Measurements from ENCODE around the gene ARMH3. TPM values are rescaled to one million over a fixed set of nuclear protein-coding genes. Genes with fewer than 3 reads are reported as not detected.

Gene ARMH3
- total and polyA plus RNA-seq, 10 of the 15 experiments (the other 5 are each of a cell fraction or from before 2014, with no cell fraction given) = 13.0 to 33.0 (median 16.4) TPM

DNA sequence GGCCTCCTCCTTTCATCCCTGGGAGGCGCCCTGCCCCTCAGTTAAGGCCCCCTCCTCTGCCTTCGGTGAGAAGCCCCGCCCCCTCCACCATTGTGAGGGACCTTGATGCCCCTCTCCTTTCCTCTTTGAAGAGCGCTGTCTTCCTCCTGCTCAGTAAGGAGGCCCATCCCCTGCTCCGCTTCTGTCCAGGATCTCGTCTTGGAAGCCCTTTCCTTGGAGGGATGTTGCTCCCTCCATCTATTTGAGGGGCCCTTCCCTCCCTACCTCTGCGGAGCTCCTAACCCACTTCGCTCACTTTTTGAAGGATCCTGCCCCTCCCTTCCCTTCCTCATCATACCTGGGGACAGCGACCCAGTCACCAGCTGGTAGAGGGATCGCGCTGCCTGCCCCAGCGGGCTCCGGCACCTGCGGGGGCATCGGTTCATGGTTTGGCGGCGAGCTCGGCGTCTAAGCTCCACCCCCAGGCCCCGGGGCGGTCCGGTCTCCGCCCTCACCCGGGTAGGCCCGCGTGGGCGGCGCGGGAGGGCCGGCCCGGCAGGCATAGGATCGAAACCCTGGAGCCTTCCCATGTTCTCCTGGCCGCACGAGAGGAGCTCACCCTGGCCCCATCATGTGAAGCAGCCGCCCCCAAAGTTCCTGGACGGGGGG, 216.4 kb downstream of the ARMH3 start:
- DNase-seq (ENCODE audit: low read depth, low spot score) (no peak), FAIRE-seq (no peak), ATAC-seq (peak; percentile 71)
- H2AFZ ChIP-seq (ENCODE audit: control insufficient read depth, low read depth, low read length) = peak overlapping the region; percentile 51
- H3K4me3 ChIP-seq = peak overlapping the region; percentile 81
- peaks cover 25% of the 10 kb centered on the region for H3K4me1 ChIP-seq (ENCODE audit: control insufficient read depth, insufficient read depth, low read length)
- WGBS (ENCODE audit: insufficient coverage, insufficient replicate concordance, low lambda C conversion rate, missing lambda C conversion rate) = 11% methylated on average over 31 of the region's 36 CpGs
- BruUV-seq (replicated peaks) = no TSS peak
- no peaks in the 10 kb centered on the region; the same call in 1 of the 2 replicates for H3K79me2 ChIP-seq (ENCODE audit: control insufficient read depth, insufficient read depth, low read length)
- no peak overlapping the region for H3K27ac ChIP-seq (ENCODE audit: control insufficient read depth, insufficient read depth)
- SMC1A ChIA-PET (ENCODE audit: uncharacterized antibody, unreplicated experiment) = interaction anchor here (0.5 to 13.6 kb wide), 14 partner anchors 15 to 233 kb away, joined by 3 to 407 read pairs (median 10); partner anchors contain the start of gene NPM3
- H3K9ac ChIP-seq (ENCODE audit: control insufficient read depth, insufficient read depth, low read length) = peak overlapping the region; percentile 25; the same call in 1 of the 2 replicates
- POLR2A ChIA-PET = interaction anchor here (0.6 to 3.5 kb wide), 11 partner anchors 14 to 234 kb away, joined by 3 to 25 read pairs (median 4); partner anchors contain the start of gene OGA
- no peaks in the 10 kb centered on the region for H3K9me3 ChIP-seq (replicated peaks; ENCODE audit: control insufficient read depth, insufficient read depth, low read length)
- intact Hi-C loops (cut with micrococcal nuclease; ENCODE audit: unreplicated experiment) = loop anchor here (1.0 to 5.0 kb wide), 5 partner anchors 50 to 278 kb away; no protein-coding TSS in a partner anchor
- CTCF ChIA-PET = interaction anchor here (0.8 to 17.0 kb wide), 21 partner anchors 9 to 295 kb away, joined by 3 to 697 read pairs (median 8); partner anchors contain the start of genes HPS6, NPM3 and OGA
- no peaks in the 10 kb centered on the region for H3K27me3 ChIP-seq (replicated peaks in 1 of 2; ENCODE audit: control insufficient read depth in 2 of 2, insufficient read depth in 2 of 2, low read length in 1 of 2)
- no peaks in the 10 kb centered on the region; a peak in 1 of 4 replicates for H3K36me3 ChIP-seq (ENCODE audit: control insufficient read depth in 2 of 2, insufficient read depth in 2 of 2, low read length in 1 of 2)
- RAD21 ChIA-PET (ENCODE audit: unreplicated experiment) = interaction anchor here (0.6 to 9.5 kb wide), 26 partner anchors 8 to 275 kb away, joined by 3 to 538 read pairs (median 6); partner anchors contain the start of genes HPS6 and OGA
- in situ Hi-C loops (cut with MboI) = loop anchor here (5.0 kb wide), 2 partner anchors 168 to 233 kb away; no protein-coding TSS in a partner anchor
- TF ChIP-seq, protein P1, sequence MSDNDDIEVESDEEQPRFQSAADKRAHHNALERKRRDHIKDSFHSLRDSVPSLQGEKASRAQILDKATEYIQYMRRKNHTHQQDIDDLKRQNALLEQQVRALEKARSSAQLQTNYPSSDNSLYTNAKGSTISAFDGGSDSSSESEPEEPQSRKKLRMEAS (IDR thresholded peaks at IDR 0.05; ENCODE audit: low read depth, low read length) = 0 out of 2 replicates have a peak, but pooled peaks have one; percentile 17
- TF ChIP-seq NFIC (IDR thresholded peaks at IDR 0.05; ENCODE audit: low read depth, low read length) (no peak), EGR1 (IDR thresholded peaks at IDR 0.05; ENCODE audit: borderline replicate concordance in 1 of 2, low read depth in 2 of 2, low read length in 2 of 2) (peak; percentile 8 to 94), BHLHE40 (IDR thresholded peaks at IDR 0.05; ENCODE audit: borderline replicate concordance in 1 of 2, low read depth in 2 of 2, low read length in 1 of 2) (peak; percentile 30 to 55; a peak in 3 of 4 replicates)
- peak overlapping the region; percentile 94 for H3K4me2 ChIP-seq (ENCODE audit: control insufficient read depth, insufficient read depth)
- no peaks in the 10 kb centered on the region; the same call in 1 of the 2 replicates for H4K20me1 ChIP-seq (ENCODE audit: control insufficient read depth, insufficient read depth)
